Stimulated activated CD8-positive, alpha-beta memory T cell treated with anti-CD3 and anti-CD28 coated beads, Interleukin-4, amount 100 ng/mL, for 4 hours (primary cell): ENCODE data around the gene TGM5.
"Not testable (repeated sequence)": the region's sequence is repeated elsewhere in the genome, so short reads cannot be mapped to it uniquely, and the experiment has no call there.

Source experiments
- DNase-seq, 2 donors: peaks; one replicate each; pipeline ENCODE4 v3.0.0-alpha.2; 2020; ENCODE audit warnings: low read depth in 2 of 2, low spot score in 1 of 2

TGM5 gene

DNA sequence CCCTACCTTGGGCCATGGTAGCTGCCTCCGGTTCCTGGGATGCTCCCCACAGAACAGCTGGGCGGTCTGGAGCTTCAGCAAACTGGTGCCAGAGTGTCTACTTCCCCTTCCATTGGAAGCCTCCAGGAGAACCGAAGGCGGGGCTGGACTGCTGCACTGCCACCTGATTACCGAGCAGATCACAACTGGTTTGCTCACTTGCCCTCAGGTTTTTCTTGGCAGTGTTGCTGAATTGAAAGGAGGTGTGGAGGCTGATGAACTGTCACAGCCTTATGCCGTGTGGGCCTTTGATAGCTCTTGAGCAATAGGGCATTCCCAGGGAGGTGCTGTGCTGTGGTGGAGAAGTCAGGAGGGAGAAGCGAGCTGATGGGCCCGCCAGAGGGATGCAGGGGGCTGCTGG, at the start of gene TGM5:
TSS of gene TGM5 (minus strand) at position 95 of the 400 bp plus-strand sequence. CDS start at position 16, 79 bp downstream.
- no peak for DNase-seq

- DNase-seq: no peak
Measured at GRCh38 chr15:43314171-43314570, 47.4 kb upstream of the TGM5 start.

GRCh38 chr15:43312378-43312777, 45.6 kb upstream of the TGM5 start:
- no peak for DNase-seq

- no peak for DNase-seq
Measured at GRCh38 chr15:43302205-43302817, 35.6 kb upstream of the TGM5 start, which contains the start of gene TGM7. Gene TGM7 (minus strand): TSS chr15:43302255.

- no peak for DNase-seq
Measured at GRCh38 chr15:43299884-43300283, 33.2 kb upstream of the TGM5 start.

GRCh38 chr15:43299411-43299810, 32.7 kb upstream of the TGM5 start:
- no peak for DNase-seq

DNA sequence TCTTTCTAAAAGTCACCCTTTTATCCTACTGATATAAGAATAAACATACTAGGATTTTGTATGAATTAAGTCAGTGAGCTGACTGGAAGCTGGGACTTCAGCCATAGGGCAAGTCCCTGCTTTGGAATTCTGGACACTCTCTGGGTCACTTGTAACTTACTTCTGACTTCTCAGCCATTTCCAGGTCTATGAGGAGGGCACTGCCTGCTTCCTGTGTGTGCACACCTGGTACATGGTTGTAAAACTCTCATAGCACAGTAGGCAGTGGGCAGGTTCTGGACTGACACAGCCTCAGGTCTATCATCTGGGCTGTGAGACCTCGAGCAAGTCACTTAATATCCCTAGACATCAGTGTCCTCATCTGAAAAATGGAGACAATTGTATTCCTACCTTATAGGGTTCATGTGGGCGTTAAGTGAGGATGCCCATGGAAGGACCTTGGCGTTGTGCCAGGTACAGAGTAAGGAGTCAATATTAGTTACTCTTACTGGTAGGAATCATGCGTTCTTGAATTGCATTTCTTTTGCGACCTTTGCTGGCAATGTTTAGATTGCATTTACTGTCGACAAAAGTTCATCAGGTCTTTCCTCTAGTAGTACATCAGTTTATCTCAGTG, 27.5 kb upstream of the TGM5 start:
- no peak for DNase-seq

- no peak for DNase-seq
Measured at GRCh38 chr15:43293432-43293831, 26.7 kb upstream of the TGM5 start.

DNA sequence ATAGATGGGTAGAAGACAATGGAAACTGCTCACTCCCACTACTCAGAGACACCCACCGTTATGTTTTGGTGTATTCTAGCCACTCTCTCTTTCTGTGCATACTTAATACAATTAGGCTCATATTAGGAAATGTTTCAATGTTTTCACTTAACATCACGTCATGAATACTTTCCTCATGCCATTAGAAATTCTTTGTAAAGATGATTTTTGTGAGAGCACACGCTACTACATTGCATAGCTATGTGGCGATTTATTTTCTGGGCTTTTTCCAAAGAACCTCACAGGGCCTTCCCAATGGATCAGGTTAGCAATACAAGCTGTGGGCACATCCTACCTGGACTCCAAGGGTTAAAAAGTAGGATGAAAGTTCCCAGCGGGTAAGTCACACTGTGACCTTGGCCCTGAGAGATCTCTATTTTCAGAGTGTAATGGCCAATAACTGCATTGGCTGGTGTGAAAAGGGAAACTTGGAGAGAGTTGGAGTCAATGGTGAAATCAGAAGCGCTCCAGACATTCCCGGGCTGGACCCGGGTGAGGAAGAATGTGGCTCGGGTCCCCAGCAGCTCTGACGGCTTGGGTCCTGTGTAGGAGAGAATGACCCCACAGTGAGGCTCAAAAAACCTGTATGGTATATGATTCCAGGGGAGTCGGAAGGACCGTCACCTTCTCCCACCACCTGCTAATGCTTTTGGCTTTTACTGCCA, 25.8 kb upstream of the TGM5 start:
- DNase-seq: no peak

DNA sequence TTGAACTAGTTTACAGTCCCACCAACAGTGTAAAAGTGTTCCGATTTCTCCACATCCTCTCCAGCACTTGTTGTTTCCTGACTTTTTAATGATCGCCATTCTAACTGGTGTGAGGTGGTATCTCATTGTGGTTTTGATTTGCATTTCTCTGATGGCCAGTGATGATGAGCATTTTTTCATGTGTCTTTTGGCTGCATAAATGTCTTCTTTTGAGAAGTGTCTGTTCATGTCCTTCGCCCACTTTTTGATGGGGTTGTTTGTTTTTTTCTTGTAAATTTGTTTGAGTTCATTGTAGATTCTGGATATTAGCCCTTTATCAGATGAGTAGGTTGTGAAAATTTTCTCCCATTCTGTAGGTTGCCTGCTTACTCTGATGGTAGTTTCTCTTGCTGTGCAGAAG, 22.9 kb upstream of the TGM5 start:
- not testable (repeated sequence) for DNase-seq

DNA sequence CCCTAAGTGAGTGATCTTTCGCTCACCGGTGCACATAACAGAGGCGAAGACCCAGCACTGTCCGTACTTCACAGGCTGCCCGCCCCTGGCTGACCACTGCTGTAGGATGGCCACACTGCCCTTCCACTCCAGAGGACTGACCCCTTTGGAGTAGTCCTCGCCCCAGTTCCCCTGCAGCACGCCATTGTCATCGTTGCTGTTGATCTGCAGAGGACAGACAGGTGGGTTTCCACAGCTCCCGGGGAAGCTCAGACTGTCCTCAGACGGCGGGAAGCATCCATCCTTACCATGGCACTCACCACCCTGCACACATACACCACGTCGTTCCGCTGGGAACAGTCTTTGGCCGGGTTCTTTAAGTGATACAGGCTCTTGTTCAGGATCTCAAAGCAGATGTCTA, 20.5 kb upstream of the TGM5 start:
- DNase-seq: no peak

- no peak for DNase-seq
Measured at GRCh38 chr15:43286074-43286473, 19.3 kb upstream of the TGM5 start.

DNA sequence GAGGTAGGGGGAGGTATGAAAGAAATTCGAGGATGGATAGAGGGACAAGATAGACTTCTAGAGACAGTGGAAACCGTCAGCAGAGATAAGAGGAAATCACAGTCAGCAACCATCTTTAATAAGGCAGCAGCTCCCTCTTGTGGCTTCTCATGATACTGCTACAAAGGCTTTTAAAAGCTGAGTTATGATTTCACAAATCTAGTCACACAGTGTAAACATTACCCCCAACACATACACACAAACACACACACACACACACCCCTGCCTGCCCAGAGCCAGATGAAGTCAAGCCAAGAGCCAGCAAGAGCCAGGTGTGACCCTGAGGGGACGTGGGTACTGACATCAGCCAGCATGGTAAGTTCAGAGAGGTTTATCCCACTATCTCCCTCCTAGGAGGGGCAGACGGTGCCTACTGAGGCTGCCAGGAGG, 18.9 kb upstream of the TGM5 start:
- DNase-seq: peak in 1 of 2 donors; percentile 22

DNA sequence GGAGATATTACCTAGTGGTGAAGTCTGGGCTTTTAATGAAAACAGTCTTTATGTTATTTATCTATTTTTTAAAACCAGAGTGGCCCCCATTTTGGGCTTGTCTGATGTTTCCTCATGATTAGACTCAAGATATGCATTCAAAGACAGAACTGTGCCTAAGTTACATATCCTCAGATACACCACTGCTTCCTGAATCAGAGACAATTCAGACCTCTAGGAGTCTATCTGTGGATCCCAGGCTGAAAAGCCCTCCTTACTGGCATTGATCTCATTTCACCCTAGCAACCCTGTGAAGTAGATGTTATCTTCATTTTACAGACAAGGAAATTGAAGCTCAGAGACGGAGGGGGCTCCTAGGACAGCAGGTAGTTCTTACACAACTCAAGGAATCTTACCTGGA, 16.8 kb upstream of the TGM5 start:
- DNase-seq: no peak

- no peak for DNase-seq
Measured at GRCh38 chr15:43281926-43282602, 15.3 kb upstream of the TGM5 start.

DNA sequence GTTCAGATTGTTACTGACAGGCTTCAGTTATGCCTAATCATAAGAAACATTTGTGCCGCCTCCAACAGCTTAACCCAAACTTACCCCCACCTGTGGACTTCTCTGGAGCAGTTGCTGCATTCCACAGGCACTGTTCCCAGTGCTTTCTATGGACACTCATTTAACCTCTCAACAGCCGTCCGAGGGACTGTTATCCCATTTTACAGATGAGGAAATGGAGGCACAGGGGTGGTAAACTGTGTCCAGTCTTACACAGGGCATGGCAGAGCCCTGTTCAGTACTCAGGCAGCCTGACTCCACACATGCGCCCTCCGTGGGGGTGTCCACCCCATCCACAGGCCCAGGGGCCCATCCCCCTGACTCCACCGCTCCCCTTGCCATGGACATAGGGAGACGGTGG, 14.3 kb upstream of the TGM5 start:
- DNase-seq: no peak

- no peak for DNase-seq
Measured at GRCh38 chr15:43279496-43279895, 12.8 kb upstream of the TGM5 start.

DNA sequence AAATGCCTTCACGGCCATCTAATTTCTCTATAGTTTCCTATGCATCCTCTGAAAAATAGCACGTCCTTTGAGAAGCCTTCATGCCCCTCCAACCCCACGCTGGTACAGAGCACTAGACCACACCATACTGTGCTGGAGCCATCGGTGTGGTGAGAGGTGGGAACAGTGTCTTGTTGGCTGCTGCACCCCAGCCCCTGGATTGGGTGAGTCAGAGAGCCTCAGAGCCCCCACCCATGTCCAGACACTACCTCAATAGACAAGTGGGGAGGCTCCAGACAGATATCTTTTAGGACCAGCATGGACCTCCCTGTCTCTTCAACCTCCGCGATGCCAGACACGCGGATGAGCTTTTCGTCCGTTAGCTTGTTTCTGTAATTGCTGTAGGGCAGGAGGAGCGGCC, 12.1 kb upstream of the TGM5 start:
- no peak for DNase-seq

DNA sequence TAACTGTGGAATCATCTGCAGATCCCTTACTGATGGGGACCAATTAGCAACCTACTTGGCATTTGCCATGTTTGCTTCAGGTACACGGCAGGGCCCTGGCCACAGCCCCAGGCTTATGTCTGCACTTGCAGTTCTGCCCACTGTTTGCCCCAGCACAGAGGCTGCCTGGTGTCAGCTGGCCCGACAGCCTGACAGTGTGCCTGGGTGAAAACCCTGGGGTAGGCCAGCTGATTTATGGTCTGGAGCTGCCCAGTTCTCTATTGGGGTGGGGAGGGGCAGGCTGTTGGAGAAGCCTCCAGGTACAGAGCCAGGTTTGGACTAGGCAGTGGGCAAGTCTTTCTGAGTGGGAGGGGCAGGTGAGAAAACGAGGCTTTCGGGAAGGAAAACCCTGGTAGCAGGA, 11.2 kb upstream of the TGM5 start:
- DNase-seq: no peak

DNA sequence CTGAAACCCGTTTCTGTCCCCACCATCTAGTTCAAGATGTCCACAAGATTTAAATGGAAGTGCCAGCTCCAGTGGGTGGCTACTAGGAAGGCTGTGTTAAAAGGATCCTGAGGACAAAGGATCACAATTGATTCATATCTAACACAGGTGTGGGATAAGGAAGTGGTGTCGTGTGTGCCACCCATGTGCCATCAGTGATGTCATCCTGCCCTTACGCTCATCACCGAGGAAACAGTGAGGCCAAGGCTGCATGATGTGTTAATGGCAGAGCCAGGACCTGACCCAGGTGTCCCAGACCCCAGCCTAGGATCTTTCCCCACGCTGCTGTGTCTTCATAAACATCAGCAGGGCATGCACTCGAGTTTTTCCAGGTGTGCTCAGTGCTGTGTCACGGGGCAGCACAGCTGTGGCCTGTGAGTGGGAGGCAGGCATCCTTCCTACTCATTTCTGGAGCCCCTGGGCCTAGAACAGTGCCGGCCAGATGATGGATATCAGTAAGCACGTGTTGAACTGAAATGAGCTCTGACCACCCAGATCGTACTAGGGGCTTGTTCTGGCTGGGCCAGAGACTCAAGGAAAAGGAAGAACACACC, 10.6 kb upstream of the TGM5 start:
- DNase-seq: no peak

DNA sequence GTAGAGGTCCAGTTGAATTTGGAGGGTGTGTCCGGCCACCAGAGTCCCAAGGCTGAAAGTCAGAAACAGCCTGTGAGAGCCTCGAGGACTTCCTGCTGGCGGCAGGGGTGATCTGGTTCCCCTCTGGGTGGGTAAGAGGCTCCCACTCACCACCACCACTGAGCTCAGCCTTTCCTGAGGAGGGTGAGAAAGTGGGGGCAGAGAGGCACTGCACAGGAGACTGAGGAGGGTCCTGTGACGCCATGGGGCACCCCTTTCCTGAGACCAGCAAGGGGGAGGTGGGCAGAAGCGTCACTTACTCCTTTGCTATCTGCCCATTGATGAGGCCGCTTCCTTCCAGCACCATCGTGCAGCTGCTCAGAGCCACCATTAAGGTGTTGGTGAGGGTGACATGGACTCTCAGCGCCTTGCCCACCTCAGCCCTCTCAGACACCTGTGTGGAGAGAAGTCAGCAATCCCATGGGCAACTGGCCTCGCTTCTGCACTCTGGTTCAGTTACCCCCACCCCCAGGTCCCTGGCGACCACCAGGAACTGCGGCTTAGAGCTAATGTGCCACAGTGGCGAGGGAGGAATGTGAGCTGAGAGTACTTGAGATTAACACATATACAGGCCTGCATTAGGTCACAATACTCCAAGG, 10.0 kb upstream of the TGM5 start:
- DNase-seq: no peak
